ENCODE data around the gene SNCAIP.

DNA sequence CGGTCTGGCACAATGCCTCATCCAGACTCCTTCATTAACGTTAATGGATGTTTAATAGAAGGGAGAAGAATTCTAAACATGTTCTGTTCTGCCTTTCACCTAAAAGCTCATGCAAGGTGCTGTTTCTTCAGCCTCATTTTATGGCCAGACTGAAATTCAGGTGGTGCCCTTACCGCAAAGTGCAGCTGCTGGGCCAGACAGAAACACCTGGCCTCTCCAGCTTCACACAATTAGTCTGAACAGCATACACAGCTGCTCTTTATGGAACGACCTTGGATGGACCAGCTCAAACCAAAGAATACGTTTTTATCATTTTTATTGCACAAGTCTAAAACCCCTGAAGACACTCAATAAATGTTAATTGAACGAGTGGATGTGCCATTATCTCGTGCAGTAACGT, 4.6 kb downstream of the SNCAIP start:
- no peak for TF ChIP-seq POLR2A (IDR thresholded peaks at IDR 0.05; ENCODE audit: low read depth, low read length)
- no peak for TF ChIP-seq POLR2AphosphoS5 (IDR thresholded peaks at IDR 0.05; ENCODE audit: low read depth, low read length)
- no peak for TF ChIP-seq TAF1 (IDR thresholded peaks at IDR 0.05; ENCODE audit: low read depth, low read length)
